RCC 7860 (cell line): ENCODE results near the gene ARHGEF3.

Experiments
- DNase-seq: peaks from one replicate; pipeline ENCODE4 v3.0.0-alpha.2; 2015; ENCODE audit warnings: low spot score
- FAIRE-seq: peaks from 2 replicates; lab custom pipeline; 2012; peaks lifted over from hg19 to GRCh38; lab: Jason Lieb, UNC

Gene ARHGEF3

GRCh38 chr3:56796202-56796601 is 5.5 kb downstream of the ARHGEF3 start:
- FAIRE-seq = no peak
- DNase-seq = no peak

GRCh38 chr3:56795829-56796185 is 5.9 kb downstream of the ARHGEF3 start:
- FAIRE-seq = no peak
- DNase-seq = no peak

- FAIRE-seq (no peak), DNase-seq (no peak)
Measured at GRCh38 chr3:56795097-56795828, 6.5 kb downstream of the ARHGEF3 start.

- FAIRE-seq (no peak), DNase-seq (no peak)
Measured at GRCh38 chr3:56792193-56792592, 9.6 kb downstream of the ARHGEF3 start.

- DNase-seq (no peak), FAIRE-seq (no peak)
Measured at GRCh38 chr3:56790016-56790821, 11.5 kb downstream of the ARHGEF3 start.

- FAIRE-seq = no peak
- no peak for DNase-seq
Measured at GRCh38 chr3:56789076-56789475, 12.7 kb downstream of the ARHGEF3 start.

- FAIRE-seq (no peak), DNase-seq (no peak)
Measured at GRCh38 chr3:56788521-56788920, 13.2 kb downstream of the ARHGEF3 start.

GRCh38 chr3:56787784-56788256 is 13.9 kb downstream of the ARHGEF3 start:
- no peak for DNase-seq
- no peak for FAIRE-seq

- DNase-seq (no peak), FAIRE-seq (no peak)
Measured at GRCh38 chr3:56787258-56787775, 14.4 kb downstream of the ARHGEF3 start.

- no peak for DNase-seq
- no peak for FAIRE-seq
Measured at GRCh38 chr3:56785499-56785898, 16.2 kb downstream of the ARHGEF3 start.

- DNase-seq = no peak
- FAIRE-seq = no peak
Measured at GRCh38 chr3:56784448-56785001, 17.2 kb downstream of the ARHGEF3 start.

- FAIRE-seq (no peak), DNase-seq (no peak)
Measured at GRCh38 chr3:56783644-56784447, 17.9 kb downstream of the ARHGEF3 start.

- FAIRE-seq (no peak), DNase-seq (no peak)
Measured at GRCh38 chr3:56782906-56783305, 18.8 kb downstream of the ARHGEF3 start.

- DNase-seq = no peak
- FAIRE-seq = no peak
Measured at GRCh38 chr3:56782215-56782614, 19.5 kb downstream of the ARHGEF3 start.

- FAIRE-seq = no peak
- no peak for DNase-seq
Measured at GRCh38 chr3:56781762-56782161, 20.0 kb downstream of the ARHGEF3 start.

GRCh38 chr3:56780936-56781335 is 20.8 kb downstream of the ARHGEF3 start:
- FAIRE-seq = no peak

GRCh38 chr3:56778893-56779292 is 22.9 kb downstream of the ARHGEF3 start:
- FAIRE-seq (no peak), DNase-seq (no peak)

More at GRCh38 chr3:56780936-56781335, 20.8 kb downstream of the ARHGEF3 start:
- no peak for DNase-seq

GRCh38 chr3:56776556-56776950 is 25.2 kb downstream of the ARHGEF3 start:
- DNase-seq = no peak
- no peak for FAIRE-seq

- no peak for DNase-seq
- FAIRE-seq = no peak
Measured at GRCh38 chr3:56775838-56776555, 25.8 kb downstream of the ARHGEF3 start.

- FAIRE-seq (no peak), DNase-seq (no peak)
Measured at GRCh38 chr3:56775445-56775837, 26.3 kb downstream of the ARHGEF3 start.
